Testis (tissue), 3 donors: ENCODE data around the gene EHBP1. TPM values are rescaled to one million over a fixed set of nuclear protein-coding genes. Genes with fewer than 3 reads are reported as not detected.

Experiments used
- DNase-seq: peaks from one replicate; pipeline ENCODE4 v3.0.0-alpha.2; 2019
- H3K27ac ChIP-seq, 2 donors: fragments of 200-600 bp; sonication (generic); one replicate each; pipeline ENCODE4 v1.5.1; 2019
- H3K27me3 ChIP-seq: fragments of 200-600 bp; sonication (generic); one replicate; pipeline ENCODE4 v1.5.1; 2019
- H3K36me3 ChIP-seq: fragments of 200-600 bp; sonication (generic); one replicate; pipeline ENCODE4 v1.5.1; 2017; ENCODE audit warnings: low read depth; ENCODE audit errors: missing control alignments
- H3K4me1 ChIP-seq: fragments of 200-600 bp; sonication (generic); one replicate; pipeline ENCODE4 v1.5.1; 2019
- H3K4me3 ChIP-seq, 2 donors: fragments of 200-600 bp; sonication (generic); one replicate each; pipeline ENCODE4 v1.5.1; 2017 to 2019
- H3K9me3 ChIP-seq: fragments of 200-600 bp; sonication (generic); one replicate; pipeline ENCODE4 v1.5.1; 2017
- POLR2A ChIP-seq: fragments of 450-650 bp; IDR thresholded peaks from one replicate; pipeline ENCODE4 v1.6.1; 2017; ENCODE audit warnings: antibody characterized with exemption, mild to moderate bottlenecking, moderate library complexity
- WGBS, 2 donors: methylation state at CpG; one replicate each; pipeline ENCODE4 v1.1.5; 2018; 5-methylcytosine and 5-hydroxymethylcytosine counted together
- intact Hi-C: fragments of 100-400 bp; cut with DNase I; formaldehyde crosslinking; loops from one replicate; pipeline ENCODE4 v1.15.1; 2023; ENCODE audit warnings: low total_unique reads
- polyA plus RNA-seq: library from polyadenylated mRNA; stranded (reverse); fragments of 350-450 nt; fragmentation: Illumina TruSeq; extraction: RNeasy Lipid Tissue Mini Kit (QIAGEN cat#74804); gene quantifications from one replicate; pipeline ENCODE4 v1.2.3, GENCODE V29; 2014; ENCODE audit warnings: low read depth, low replicate concordance; ENCODE audit not compliant: insufficient read depth
- total RNA-seq, 2 donors: library from RNA; depleted of rRNA; stranded (reverse); fragments of >200 nt; gene quantifications; one replicate each; pipeline ENCODE4 v1.2.3, GENCODE V29; 2016
- TF ChIP-seq, protein P1 (sequence below), 3 experiments: fragments of 450-650 bp in 2 of 3; fragments of 200-600 bp in 1 of 3; sonication (generic) in 1 of 3; IDR thresholded peaks; one replicate each; pipeline ENCODE4 v1.5.1; 2016 to 2019; ENCODE audit warnings: antibody characterized with exemption in 3 of 3, mild to moderate bottlenecking in 2 of 3, moderate library complexity in 1 of 3

The EHBP1 gene
- total and polyA plus RNA-seq, 3 donors from 2014 or later: 69.3 to 99.5 (median 86.8) TPM

DNA sequence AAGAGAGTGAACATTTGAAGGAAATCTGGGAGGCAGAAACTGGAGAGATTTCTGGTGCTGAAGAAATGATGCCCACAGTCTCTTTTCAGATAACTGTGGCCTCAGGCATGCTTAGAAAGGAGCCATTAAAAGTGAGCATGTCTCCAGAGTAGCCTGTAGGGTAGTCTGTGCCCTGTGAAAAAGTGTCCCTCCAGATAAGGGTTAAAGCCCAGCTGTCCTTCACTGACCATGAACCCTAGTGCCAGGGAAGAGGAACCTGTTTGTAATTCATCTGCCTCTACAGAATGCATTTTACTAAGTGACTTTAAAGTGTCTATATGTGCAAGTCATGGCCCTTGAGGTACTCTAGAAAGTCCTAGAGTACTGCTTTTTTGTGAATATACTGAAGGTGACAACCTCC, 30.5 kb upstream of the EHBP1 start:
- H3K4me1 ChIP-seq: no peaks in the 10 kb centered on the region
- intact Hi-C loops: no loop called here
- H3K9me3 ChIP-seq: no peaks in the 10 kb centered on the region
- no peak overlapping the region for H3K27ac ChIP-seq
- no peak for TF ChIP-seq POLR2A
- TF ChIP-seq, protein P1, sequence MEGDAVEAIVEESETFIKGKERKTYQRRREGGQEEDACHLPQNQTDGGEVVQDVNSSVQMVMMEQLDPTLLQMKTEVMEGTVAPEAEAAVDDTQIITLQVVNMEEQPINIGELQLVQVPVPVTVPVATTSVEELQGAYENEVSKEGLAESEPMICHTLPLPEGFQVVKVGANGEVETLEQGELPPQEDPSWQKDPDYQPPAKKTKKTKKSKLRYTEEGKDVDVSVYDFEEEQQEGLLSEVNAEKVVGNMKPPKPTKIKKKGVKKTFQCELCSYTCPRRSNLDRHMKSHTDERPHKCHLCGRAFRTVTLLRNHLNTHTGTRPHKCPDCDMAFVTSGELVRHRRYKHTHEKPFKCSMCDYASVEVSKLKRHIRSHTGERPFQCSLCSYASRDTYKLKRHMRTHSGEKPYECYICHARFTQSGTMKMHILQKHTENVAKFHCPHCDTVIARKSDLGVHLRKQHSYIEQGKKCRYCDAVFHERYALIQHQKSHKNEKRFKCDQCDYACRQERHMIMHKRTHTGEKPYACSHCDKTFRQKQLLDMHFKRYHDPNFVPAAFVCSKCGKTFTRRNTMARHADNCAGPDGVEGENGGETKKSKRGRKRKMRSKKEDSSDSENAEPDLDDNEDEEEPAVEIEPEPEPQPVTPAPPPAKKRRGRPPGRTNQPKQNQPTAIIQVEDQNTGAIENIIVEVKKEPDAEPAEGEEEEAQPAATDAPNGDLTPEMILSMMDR (IDR thresholded peaks at IDR 0.05): no peak
- no peaks in the 10 kb centered on the region for H3K36me3 ChIP-seq
- no peak overlapping the region for H3K4me3 ChIP-seq
- H3K27me3 ChIP-seq: no peaks in the 10 kb centered on the region
- DNase-seq: no peak

DNA sequence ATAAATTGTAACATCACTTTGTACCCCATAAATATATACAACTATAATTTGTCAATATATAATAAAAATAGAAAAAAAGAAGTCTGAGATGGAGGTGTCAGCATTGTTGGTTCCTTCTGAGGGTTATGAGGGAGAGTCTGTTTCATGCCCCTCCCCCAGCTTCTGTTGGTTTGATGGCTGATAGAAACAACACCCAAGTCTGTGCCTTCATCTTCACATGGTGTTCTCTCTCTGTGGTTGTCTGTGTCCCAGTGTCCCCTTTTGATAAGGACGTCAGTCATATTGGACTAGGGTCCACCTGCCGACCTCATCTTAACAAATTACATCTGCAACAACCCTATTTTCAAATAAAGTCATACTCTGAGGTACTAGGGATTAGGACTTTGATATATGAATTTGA, 20.3 kb upstream of the EHBP1 start:
- intact Hi-C loops: no loop called here
- no peaks in the 10 kb centered on the region for H3K4me1 ChIP-seq
- no peaks in the 10 kb centered on the region for H3K27me3 ChIP-seq
- no peak overlapping the region for H3K27ac ChIP-seq
- TF ChIP-seq, protein P1 (IDR thresholded peaks at IDR 0.05): no peak
- TF ChIP-seq POLR2A: no peak
- no peaks in the 10 kb centered on the region for H3K9me3 ChIP-seq
- no peak overlapping the region for H3K4me3 ChIP-seq
- DNase-seq: no peak
- WGBS, 2 donors: 86 to 91% methylated on average over 2 of the region's 2 CpGs
- H3K36me3 ChIP-seq: no peaks in the 10 kb centered on the region

DNA sequence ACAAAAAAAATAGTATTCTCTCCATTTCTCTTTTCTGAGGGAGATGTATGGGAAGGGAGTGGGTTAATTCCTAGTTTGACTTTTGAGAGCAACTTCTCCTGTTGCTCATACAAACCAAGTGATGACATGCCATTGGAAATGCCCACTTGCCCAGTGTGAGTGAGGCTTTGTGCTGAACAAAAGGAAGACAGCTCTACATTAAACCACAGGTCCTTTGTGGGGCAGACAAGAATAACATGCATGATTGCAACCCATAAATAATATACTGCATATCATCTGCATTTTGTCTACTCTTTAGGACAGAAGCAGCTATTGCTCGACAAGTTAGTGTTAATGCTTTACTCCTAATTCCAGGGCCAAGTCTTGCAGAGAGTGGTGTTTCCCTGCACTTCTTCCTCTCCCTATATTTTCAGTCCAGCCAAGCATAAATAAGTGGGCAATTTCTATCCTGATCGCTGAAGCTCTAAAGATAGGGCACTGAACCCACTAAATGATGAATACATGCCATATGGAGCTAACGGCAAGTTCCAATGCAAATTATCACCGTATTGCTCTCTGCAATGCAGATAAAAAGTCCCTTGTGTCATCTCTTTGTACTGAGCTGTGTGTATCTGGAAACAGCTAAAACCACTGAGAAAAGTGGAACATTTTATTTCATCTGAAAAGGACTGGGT, 19.4 kb upstream of the EHBP1 start:
- no peaks in the 10 kb centered on the region for H3K4me1 ChIP-seq
- H3K36me3 ChIP-seq: no peaks in the 10 kb centered on the region
- intact Hi-C loops: no loop called here
- DNase-seq: no peak
- no peaks in the 10 kb centered on the region for H3K27me3 ChIP-seq
- TF ChIP-seq, protein P1 (IDR thresholded peaks at IDR 0.05): no peak
- no peak for TF ChIP-seq POLR2A
- no peaks in the 10 kb centered on the region for H3K9me3 ChIP-seq
- H3K4me3 ChIP-seq: no peak overlapping the region
- 49 to 61% methylated on average over 4 of the region's 4 CpGs for WGBS, 2 donors
- H3K27ac ChIP-seq: no peak overlapping the region

DNA sequence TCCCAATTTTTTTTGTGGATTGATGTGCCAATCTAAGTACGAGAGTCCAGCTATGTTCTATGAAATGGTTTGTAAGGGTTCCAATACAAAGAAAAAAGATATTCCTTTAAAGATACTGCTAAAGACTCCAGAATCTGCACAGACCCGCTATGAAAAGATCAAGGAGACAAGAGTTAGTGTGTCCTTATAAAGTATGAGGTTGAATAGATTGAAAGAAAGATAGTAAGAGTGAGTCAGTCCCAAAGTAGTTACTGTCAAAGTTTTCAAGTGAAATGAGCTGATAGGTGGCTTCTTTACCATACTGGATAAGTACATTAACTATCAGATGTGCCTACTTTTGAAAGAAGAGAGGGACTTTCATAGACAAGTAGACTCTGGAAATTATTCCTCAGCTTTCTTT, 17.9 kb upstream of the EHBP1 start:
- Histone ChIP-seq H3K4me3 (no peak overlapping the region), H3K36me3 (no peaks in the 10 kb centered on the region), H3K27ac (no peak overlapping the region), H3K27me3 (no peaks in the 10 kb centered on the region), H3K4me1 (no peaks in the 10 kb centered on the region), H3K9me3 (no peaks in the 10 kb centered on the region)
- no peak for DNase-seq
- TF ChIP-seq, protein P1 (IDR thresholded peaks at IDR 0.05): no peak
- TF ChIP-seq POLR2A: no peak
- intact Hi-C loops: no loop called here
- WGBS, 2 donors: 70 to 90% methylated on average over 2 of the region's 2 CpGs

DNA sequence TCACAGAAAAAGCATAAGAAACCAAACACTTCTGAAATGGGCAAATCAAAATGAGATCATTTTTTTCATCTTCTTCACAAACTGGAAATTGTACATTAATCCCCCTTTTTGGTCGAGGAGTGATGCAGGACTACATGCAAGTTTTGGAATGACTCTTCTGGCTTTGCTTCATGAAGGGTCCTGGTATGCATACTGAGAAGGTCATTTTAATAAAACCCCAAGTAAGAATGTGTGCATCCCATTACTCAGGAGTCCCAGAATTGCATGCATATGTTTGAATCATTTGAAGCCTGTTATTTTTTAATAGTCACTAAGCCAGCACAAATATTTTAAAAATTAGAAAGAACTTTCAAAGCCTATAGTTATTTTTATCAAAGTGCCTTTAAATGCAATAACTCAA, 16.7 kb upstream of the EHBP1 start:
- no peaks in the 10 kb centered on the region for H3K36me3 ChIP-seq
- H3K27me3 ChIP-seq: no peaks in the 10 kb centered on the region
- no peak for DNase-seq
- H3K9me3 ChIP-seq: no peaks in the 10 kb centered on the region
- intact Hi-C loops: no loop called here
- no peak overlapping the region for H3K4me3 ChIP-seq
- WGBS, 2 donors: 80 to 86% methylated on average over 1 of the region's 1 CpG
- no peaks in the 10 kb centered on the region for H3K4me1 ChIP-seq
- H3K27ac ChIP-seq: no peak overlapping the region
- TF ChIP-seq, protein P1 (IDR thresholded peaks at IDR 0.05): no peak
- TF ChIP-seq POLR2A: no peak
